Hepatocyte (in vitro differentiated cells): Measurements from ENCODE around the gene TAT. TPM values are rescaled to one million over a fixed set of nuclear protein-coding genes. Genes with fewer than 3 reads are reported as not detected.

Source experiments
- DNase-seq: peaks from one replicate; pipeline ENCODE4 v3.0.0-alpha.2; 2016; ENCODE audit warnings: low spot score
- H2AFZ ChIP-seq: fragments of 200-600 bp; sonication (generic); 2 replicates; pipeline ENCODE4 v1.6.0; 2016; ENCODE audit warnings: antibody characterized with exemption, mild to moderate bottlenecking
- H3K27ac ChIP-seq: fragments of 200-600 bp; sonication (generic); 2 replicates; pipeline ENCODE4 v1.5.1; 2016; ENCODE audit warnings: mild to moderate bottlenecking
- H3K27me3 ChIP-seq: fragments of 200-600 bp; sonication (generic); 2 replicates; pipeline ENCODE4 v1.6.1; 2016
- H3K36me3 ChIP-seq: fragments of 200-600 bp; sonication (generic); replicated peaks from 2 replicates; pipeline ENCODE4 v1.5.1; 2016; ENCODE audit warnings: low read depth; ENCODE audit not compliant: insufficient read depth
- H3K4me1 ChIP-seq: fragments of 200-600 bp; sonication (generic); 2 replicates; pipeline ENCODE4 v1.5.1; 2016; ENCODE audit warnings: mild to moderate bottlenecking, moderate library complexity; ENCODE audit not compliant: insufficient read depth
- H3K4me2 ChIP-seq: fragments of 200-600 bp; sonication (generic); 2 replicates; pipeline ENCODE4 v1.6.0; 2016
- H3K4me3 ChIP-seq: fragments of 200-600 bp; sonication (generic); 2 replicates; pipeline ENCODE4 v1.5.1; 2016; ENCODE audit warnings: mild to moderate bottlenecking
- H3K79me2 ChIP-seq: fragments of 200-600 bp; sonication (generic); 2 replicates; pipeline ENCODE4 v1.6.0; 2017; ENCODE audit warnings: mild to moderate bottlenecking
- H3K9me2 ChIP-seq: fragments of 200-600 bp; sonication (generic); replicated peaks from 2 replicates; pipeline ENCODE4 v1.6.0; 2017; ENCODE audit warnings: mild to moderate bottlenecking; ENCODE audit not compliant: insufficient read depth
- H3K9me3 ChIP-seq: fragments of 200-600 bp; sonication (generic); 2 replicates; pipeline ENCODE4 v1.5.1; 2016; ENCODE audit warnings: low read depth, mild to moderate bottlenecking
- H4K20me1 ChIP-seq: fragments of 200-600 bp; sonication (generic); 2 replicates; pipeline ENCODE4 v1.6.0; 2016; ENCODE audit warnings: mild to moderate bottlenecking; ENCODE audit not compliant: insufficient read depth, poor library complexity, severe bottlenecking
- EZH2 ChIP-seq: fragments of 200-600 bp; sonication (generic); IDR thresholded peaks from 2 replicates; pipeline ENCODE4 v1.6.1; 2016; ENCODE audit warnings: antibody characterized with exemption, mild to moderate bottlenecking, borderline replicate concordance
- EZH2phosphoT487 ChIP-seq: fragments of 200-600 bp; sonication (generic); IDR thresholded peaks from one replicate; pipeline ENCODE4 v1.6.1; 2018; ENCODE audit warnings: antibody characterized with exemption, mild to moderate bottlenecking, low read depth, moderate library complexity; ENCODE audit not compliant: unreplicated experiment, severe bottlenecking
- WGBS: methylation state at CpG from one replicate; pipeline ENCODE4 v1.1.6; 2016; ENCODE audit warnings: low lambda C conversion rate; ENCODE audit errors: missing lambda C conversion rate; 5-methylcytosine and 5-hydroxymethylcytosine counted together
- polyA plus RNA-seq: library from polyadenylated mRNA; unstranded; fragments of >200 nt; fragmentation: Nextera tagmentation; extraction: Ambion mirVana; gene quantifications from 2 replicates; pipeline ENCODE4 v1.2.1, GENCODE V29; 2016
- total RNA-seq: library from RNA; depleted of rRNA; stranded (reverse); fragments of >200 nt; gene quantifications from 2 replicates; pipeline ENCODE4 v1.2.3, GENCODE V29; 2014
- TF ChIP-seq, protein P1 (sequence below): fragments of 200-600 bp; sonication (generic); IDR thresholded peaks from 2 replicates; pipeline ENCODE4 v1.5.1; 2016; ENCODE audit warnings: antibody characterized with exemption, mild to moderate bottlenecking; ENCODE audit not compliant: poor library complexity

The TAT gene
- total and polyA plus RNA-seq, 2 experiments from 2014 or later: 2.8 to 4.2 TPM

DNA sequence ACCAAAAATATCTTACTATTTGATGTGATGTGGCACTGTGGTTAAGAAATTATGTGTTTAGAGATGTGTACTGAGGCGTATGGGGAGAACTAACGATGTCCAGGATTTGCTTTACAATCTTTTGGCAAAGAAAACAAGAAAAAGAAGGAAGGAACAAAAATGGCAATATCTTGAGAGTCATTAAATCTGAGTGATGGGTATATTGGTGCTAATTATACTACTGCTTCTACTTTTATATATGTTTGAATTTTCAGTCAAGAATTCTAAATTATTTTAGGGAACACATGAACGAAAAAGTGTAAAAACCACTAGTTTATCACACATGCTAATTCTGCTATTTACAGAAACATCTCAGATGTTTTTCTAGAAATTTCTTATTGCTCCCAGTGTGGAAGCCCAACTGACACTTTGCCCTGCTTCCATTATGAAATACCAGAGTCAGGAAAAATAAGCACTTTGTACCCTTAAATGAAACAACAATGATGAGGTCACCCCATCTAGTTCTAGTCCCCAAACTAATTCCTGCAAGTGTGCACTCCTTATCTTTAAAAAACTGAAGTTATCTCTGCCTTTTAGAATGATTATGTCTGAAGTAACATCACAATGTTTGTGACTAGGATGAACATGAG is 18.8 kb downstream of the TAT start:
- DNase-seq: no peak
- TF ChIP-seq, protein P1, sequence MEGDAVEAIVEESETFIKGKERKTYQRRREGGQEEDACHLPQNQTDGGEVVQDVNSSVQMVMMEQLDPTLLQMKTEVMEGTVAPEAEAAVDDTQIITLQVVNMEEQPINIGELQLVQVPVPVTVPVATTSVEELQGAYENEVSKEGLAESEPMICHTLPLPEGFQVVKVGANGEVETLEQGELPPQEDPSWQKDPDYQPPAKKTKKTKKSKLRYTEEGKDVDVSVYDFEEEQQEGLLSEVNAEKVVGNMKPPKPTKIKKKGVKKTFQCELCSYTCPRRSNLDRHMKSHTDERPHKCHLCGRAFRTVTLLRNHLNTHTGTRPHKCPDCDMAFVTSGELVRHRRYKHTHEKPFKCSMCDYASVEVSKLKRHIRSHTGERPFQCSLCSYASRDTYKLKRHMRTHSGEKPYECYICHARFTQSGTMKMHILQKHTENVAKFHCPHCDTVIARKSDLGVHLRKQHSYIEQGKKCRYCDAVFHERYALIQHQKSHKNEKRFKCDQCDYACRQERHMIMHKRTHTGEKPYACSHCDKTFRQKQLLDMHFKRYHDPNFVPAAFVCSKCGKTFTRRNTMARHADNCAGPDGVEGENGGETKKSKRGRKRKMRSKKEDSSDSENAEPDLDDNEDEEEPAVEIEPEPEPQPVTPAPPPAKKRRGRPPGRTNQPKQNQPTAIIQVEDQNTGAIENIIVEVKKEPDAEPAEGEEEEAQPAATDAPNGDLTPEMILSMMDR: no peak
- no peak for TF ChIP-seq EZH2
- no peaks in the 10 kb centered on the region for H3K9me2 ChIP-seq
- H3K36me3 ChIP-seq: no peaks in the 10 kb centered on the region
- H3K4me3 ChIP-seq: no peak overlapping the region
- peak overlapping the region; percentile 75 for H3K27ac ChIP-seq
- H3K79me2 ChIP-seq: no peaks in the 10 kb centered on the region
- no peaks in the 10 kb centered on the region for H3K27me3 ChIP-seq
- H4K20me1 ChIP-seq: no peaks in the 10 kb centered on the region
- no peaks in the 10 kb centered on the region for H3K4me1 ChIP-seq
- H3K4me2 ChIP-seq: no peak overlapping the region
- no peaks in the 10 kb centered on the region for H3K9me3 ChIP-seq
- whole genome bisulfite sequencing: 81% methylated on average over 3 of the region's 3 CpGs
- H2AFZ ChIP-seq: no peak overlapping the region

DNA sequence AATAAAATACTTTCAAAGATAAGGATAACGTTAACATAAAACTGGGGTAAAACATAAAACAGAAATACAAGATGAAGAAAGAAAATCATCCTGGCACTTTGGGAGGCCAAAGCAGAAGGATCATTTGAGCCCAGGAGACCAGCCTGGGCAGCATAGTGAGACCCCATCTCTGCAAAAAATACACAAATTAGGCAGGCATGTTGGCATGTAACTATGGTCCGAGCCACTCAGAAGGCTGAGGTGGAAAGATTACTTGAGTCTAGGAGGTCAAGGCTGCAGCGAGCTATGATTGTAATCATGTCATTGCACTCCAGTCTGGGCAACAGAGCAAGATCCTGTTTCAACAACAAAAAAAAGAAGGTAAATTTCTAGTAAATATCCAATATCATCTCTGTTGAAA is 19.6 kb downstream of the TAT start:
- no peak overlapping the region for H3K27ac ChIP-seq
- no peak overlapping the region for H2AFZ ChIP-seq
- no peaks in the 10 kb centered on the region for H3K9me2 ChIP-seq
- no peaks in the 10 kb centered on the region for H4K20me1 ChIP-seq
- H3K4me1 ChIP-seq: no peaks in the 10 kb centered on the region
- no peak for DNase-seq
- 86% methylated on average over 3 of the region's 3 CpGs for WGBS
- no peak overlapping the region for H3K4me2 ChIP-seq
- H3K9me3 ChIP-seq: no peaks in the 10 kb centered on the region
- no peaks in the 10 kb centered on the region for H3K79me2 ChIP-seq
- no peak overlapping the region for H3K4me3 ChIP-seq
- no peak for TF ChIP-seq EZH2phosphoT487
- TF ChIP-seq, protein P1: no peak
- TF ChIP-seq EZH2: no peak
- no peaks in the 10 kb centered on the region for H3K36me3 ChIP-seq
- no peaks in the 10 kb centered on the region for H3K27me3 ChIP-seq

DNA sequence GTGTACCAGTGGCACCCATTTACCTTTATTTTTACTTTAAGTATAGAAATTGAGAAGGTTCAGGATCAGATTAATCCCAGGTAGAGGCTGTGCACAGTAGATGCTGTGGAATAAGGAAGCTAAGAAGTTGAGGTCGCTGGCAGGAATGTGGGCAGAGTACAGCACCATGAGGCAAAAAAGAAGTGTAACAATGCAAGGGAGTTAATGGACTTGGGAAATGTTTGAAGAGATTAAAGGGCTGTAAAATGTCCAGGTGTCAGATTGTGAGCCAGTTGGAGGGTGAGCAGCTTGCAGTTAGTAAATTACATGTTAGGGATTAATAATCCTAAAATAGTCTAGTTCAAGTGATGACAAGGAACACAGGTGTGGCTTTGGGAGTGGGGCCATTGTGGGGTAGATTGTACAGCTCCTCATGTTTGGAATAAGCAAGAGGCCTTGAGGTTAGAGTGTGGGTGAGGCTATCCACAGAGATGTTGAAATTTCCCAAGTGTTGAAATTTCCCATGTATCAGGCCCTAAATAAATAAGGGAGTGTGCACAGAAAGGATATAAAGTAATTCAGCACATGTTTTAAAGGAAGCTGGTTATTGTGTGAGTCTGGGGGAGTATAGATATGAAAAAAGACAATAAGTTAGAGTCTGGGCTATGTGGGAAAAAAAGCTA is 21.5 kb downstream of the TAT start:
- Histone ChIP-seq H3K4me1 (no peaks in the 10 kb centered on the region), H3K9me2 (no peaks in the 10 kb centered on the region), H3K79me2 (no peaks in the 10 kb centered on the region), H3K27me3 (no peaks in the 10 kb centered on the region), H4K20me1 (no peaks in the 10 kb centered on the region), H3K4me3 (no peak overlapping the region), H3K4me2 (no peak overlapping the region), H3K27ac (peak overlapping the region; percentile 30), H3K36me3 (no peaks in the 10 kb centered on the region), H2AFZ (no peak overlapping the region), H3K9me3 (no peaks in the 10 kb centered on the region)
- 77% methylated on average over 1 of the region's 1 CpG for WGBS
- TF ChIP-seq, protein P1: no peak
- TF ChIP-seq EZH2phosphoT487 (no peak), EZH2 (no peak)
- DNase-seq: no peak
